ENCODE measurements around the gene F13A1. TPM values are rescaled to one million over a fixed set of nuclear protein-coding genes. Genes with fewer than 3 reads are reported as not detected.

The F13A1 gene
- total RNA-seq, 2 donors from 2014 or later, result 19.8 to 27.5 TPM

GRCh38 chr6:6293317-6293716 lies 27.1 kb downstream of the F13A1 start:
- DNase-seq (no peak), ATAC-seq (no peak)
- intact Hi-C loops (cut with DNase I), result no loop called here
- Histone ChIP-seq H3K27me3 (no peaks in the 10 kb centered on the region), H3K36me3 (replicated peaks in 1 of 2; ENCODE audit: insufficient read depth in 1 of 2, low read depth in 2 of 2) (no peaks in the 10 kb centered on the region), H3K27ac (no peak overlapping the region), H3K4me1 (no peaks in the 10 kb centered on the region), H3K4me3 (no peak overlapping the region), H3K9me3 (no peaks in the 10 kb centered on the region)
- TF ChIP-seq POLR2A (IDR thresholded peaks at IDR 0.05), result no peak
- TF ChIP-seq, protein P1, sequence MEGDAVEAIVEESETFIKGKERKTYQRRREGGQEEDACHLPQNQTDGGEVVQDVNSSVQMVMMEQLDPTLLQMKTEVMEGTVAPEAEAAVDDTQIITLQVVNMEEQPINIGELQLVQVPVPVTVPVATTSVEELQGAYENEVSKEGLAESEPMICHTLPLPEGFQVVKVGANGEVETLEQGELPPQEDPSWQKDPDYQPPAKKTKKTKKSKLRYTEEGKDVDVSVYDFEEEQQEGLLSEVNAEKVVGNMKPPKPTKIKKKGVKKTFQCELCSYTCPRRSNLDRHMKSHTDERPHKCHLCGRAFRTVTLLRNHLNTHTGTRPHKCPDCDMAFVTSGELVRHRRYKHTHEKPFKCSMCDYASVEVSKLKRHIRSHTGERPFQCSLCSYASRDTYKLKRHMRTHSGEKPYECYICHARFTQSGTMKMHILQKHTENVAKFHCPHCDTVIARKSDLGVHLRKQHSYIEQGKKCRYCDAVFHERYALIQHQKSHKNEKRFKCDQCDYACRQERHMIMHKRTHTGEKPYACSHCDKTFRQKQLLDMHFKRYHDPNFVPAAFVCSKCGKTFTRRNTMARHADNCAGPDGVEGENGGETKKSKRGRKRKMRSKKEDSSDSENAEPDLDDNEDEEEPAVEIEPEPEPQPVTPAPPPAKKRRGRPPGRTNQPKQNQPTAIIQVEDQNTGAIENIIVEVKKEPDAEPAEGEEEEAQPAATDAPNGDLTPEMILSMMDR (IDR thresholded peaks at IDR 0.05), result no peak
- 18 to 24% methylated on average over 2 to 3 of the region's 3 CpGs for WGBS, 2 donors

- ATAC-seq (no peak), DNase-seq (no peak)
- H3K4me1 ChIP-seq, result no peaks in the 10 kb centered on the region
- H3K27me3 ChIP-seq, result no peaks in the 10 kb centered on the region
- intact Hi-C loops (cut with DNase I), result no loop called here
- H3K4me3 ChIP-seq, result no peak overlapping the region
- TF ChIP-seq, protein P1 (IDR thresholded peaks at IDR 0.05), result no peak
- TF ChIP-seq POLR2A (IDR thresholded peaks at IDR 0.05), result no peak
- H3K27ac ChIP-seq, result no peak overlapping the region
- no peaks in the 10 kb centered on the region for H3K9me3 ChIP-seq
- no peaks in the 10 kb centered on the region for H3K36me3 ChIP-seq (replicated peaks in 1 of 2; ENCODE audit: insufficient read depth in 1 of 2, low read depth in 2 of 2)
- WGBS, 2 donors, result 76 to 89% methylated on average over 3 of the region's 3 CpGs
Observed at GRCh38 chr6:6287415-6287814, 33.0 kb downstream of the F13A1 start.

GRCh38 chr6:6285679-6286078 lies 34.8 kb downstream of the F13A1 start:
- H3K9me3 ChIP-seq, result no peaks in the 10 kb centered on the region
- no peak for ATAC-seq
- H3K36me3 ChIP-seq (replicated peaks in 1 of 2; ENCODE audit: insufficient read depth in 1 of 2, low read depth in 2 of 2), result no peaks in the 10 kb centered on the region
- H3K4me1 ChIP-seq, result no peaks in the 10 kb centered on the region
- H3K27ac ChIP-seq, result no peak overlapping the region
- TF ChIP-seq POLR2A (IDR thresholded peaks at IDR 0.05), result no peak
- TF ChIP-seq, protein P1 (IDR thresholded peaks at IDR 0.05), result no peak
- no peak for DNase-seq
- 84 to 85% methylated on average over 11 of the region's 11 CpGs for WGBS, 2 donors
- intact Hi-C loops (cut with DNase I), result no loop called here
- H3K27me3 ChIP-seq, result no peaks in the 10 kb centered on the region
- H3K4me3 ChIP-seq, result no peak overlapping the region

DNA sequence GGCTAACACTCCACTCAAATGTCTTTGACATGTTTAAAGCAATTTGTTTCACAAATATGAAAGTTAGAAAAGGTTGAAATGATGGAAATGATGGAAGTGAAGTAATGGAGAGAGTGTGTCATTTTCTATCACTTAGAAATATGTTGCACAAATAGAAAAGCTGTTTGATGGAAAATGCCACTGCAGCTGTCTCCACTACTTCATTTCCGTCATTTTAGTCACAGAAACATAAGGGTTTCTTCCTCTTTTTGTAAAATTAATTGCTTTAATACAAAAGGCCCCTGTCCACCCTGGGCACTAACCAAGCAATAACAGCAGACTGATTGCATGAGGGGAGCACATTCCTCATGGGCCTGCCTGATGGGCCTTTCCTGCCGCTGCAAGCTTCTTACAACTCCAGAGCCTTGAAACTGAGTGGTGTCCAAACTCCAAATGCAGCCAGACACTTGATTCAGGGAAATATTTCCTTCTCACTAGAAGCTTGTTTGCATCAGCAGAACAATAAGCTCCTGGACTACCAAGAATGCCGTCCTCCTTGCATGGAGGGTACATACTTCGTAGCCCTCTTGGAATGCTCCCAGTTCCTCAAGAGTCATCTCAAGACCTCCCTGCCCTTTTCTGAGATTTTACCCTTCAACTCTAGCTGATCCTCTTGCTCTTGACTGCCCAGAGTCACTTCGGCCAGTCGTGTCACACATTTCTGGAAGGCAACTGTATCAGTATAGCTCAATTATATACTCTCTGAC lies 36.1 kb downstream of the F13A1 start:
- no peak for DNase-seq
- no peaks in the 10 kb centered on the region for H3K9me3 ChIP-seq
- H3K4me3 ChIP-seq, result no peak overlapping the region
- H3K36me3 ChIP-seq (replicated peaks in 1 of 2; ENCODE audit: insufficient read depth in 1 of 2, low read depth in 2 of 2), result no peaks in the 10 kb centered on the region
- TF ChIP-seq, protein P1 (IDR thresholded peaks at IDR 0.05), result no peak
- no peak for TF ChIP-seq POLR2A (IDR thresholded peaks at IDR 0.05)
- H3K4me1 ChIP-seq, result no peaks in the 10 kb centered on the region
- H3K27ac ChIP-seq, result no peak overlapping the region
- WGBS, 2 donors, result 66 to 69% methylated on average over 6 of the region's 6 CpGs
- no peaks in the 10 kb centered on the region for H3K27me3 ChIP-seq
- ATAC-seq, result no peak
- intact Hi-C loops (cut with DNase I), result no loop called here

- DNase-seq, result no peak
Observed at GRCh38 chr6:6283746-6284145, 36.7 kb downstream of the F13A1 start.

More at GRCh38 chr6:6283746-6284145, 36.7 kb downstream of the F13A1 start:
- Histone ChIP-seq H3K4me3 (no peak overlapping the region), H3K9me3 (no peaks in the 10 kb centered on the region), H3K27me3 (no peaks in the 10 kb centered on the region), H3K4me1 (no peaks in the 10 kb centered on the region), H3K27ac (no peak overlapping the region), H3K36me3 (replicated peaks in 1 of 2; ENCODE audit: insufficient read depth in 1 of 2, low read depth in 2 of 2) (no peaks in the 10 kb centered on the region)
- no peak for TF ChIP-seq POLR2A (IDR thresholded peaks at IDR 0.05)
- TF ChIP-seq, protein P1 (IDR thresholded peaks at IDR 0.05), result no peak
- intact Hi-C loops (cut with DNase I), result no loop called here
- no peak for ATAC-seq
- WGBS, 2 donors, result 72 to 76% methylated on average over 2 of the region's 2 CpGs
